G401.6 (cell line): ENCODE results near the gene AK4.

Experiments
- FAIRE-seq: peaks from 2 replicates; lab custom pipeline; 2012; peaks lifted over from hg19 to GRCh38; lab: Jason Lieb, UNC

Gene AK4

GRCh38 chr1:65176591-65176990 is 28.6 kb downstream of the AK4 start:
- no peak for FAIRE-seq

- no peak for FAIRE-seq
These were observed 29.5 kb downstream of the AK4 start for GRCh38 chr1:65177457-65177856.

- no peak for FAIRE-seq
These were observed 30.2 kb downstream of the AK4 start for GRCh38 chr1:65178235-65178634.

GRCh38 chr1:65179148-65179547 is 31.1 kb downstream of the AK4 start:
- no peak for FAIRE-seq

GRCh38 chr1:65180977-65181376 is 33.0 kb downstream of the AK4 start:
- FAIRE-seq, result no peak

- FAIRE-seq, result no peak
These were observed 34.8 kb downstream of the AK4 start for GRCh38 chr1:65182658-65183268.

- FAIRE-seq, result no peak
These were observed 41.6 kb downstream of the AK4 start for GRCh38 chr1:65189576-65190115.

GRCh38 chr1:65190229-65190628 is 42.2 kb downstream of the AK4 start:
- FAIRE-seq, result no peak

GRCh38 chr1:65193129-65193695 is 45.2 kb downstream of the AK4 start:
- FAIRE-seq, result no peak

GRCh38 chr1:65195495-65196417 is 47.8 kb downstream of the AK4 start:
- FAIRE-seq, result no peak

- no peak for FAIRE-seq
These were observed 48.9 kb downstream of the AK4 start for GRCh38 chr1:65196926-65197325.

GRCh38 chr1:65197636-65198035 is 49.6 kb downstream of the AK4 start:
- FAIRE-seq, result no peak

GRCh38 chr1:65198096-65198495 is 50.1 kb downstream of the AK4 start:
- no peak for FAIRE-seq

GRCh38 chr1:65200411-65200810 is 52.4 kb downstream of the AK4 start:
- FAIRE-seq, result no peak

GRCh38 chr1:65206836-65207235 is 58.8 kb downstream of the AK4 start:
- no peak for FAIRE-seq

GRCh38 chr1:65207317-65207716 is 59.3 kb downstream of the AK4 start:
- FAIRE-seq, result no peak

- FAIRE-seq, result no peak
These were observed 60.6 kb downstream of the AK4 start for GRCh38 chr1:65208563-65208973.

GRCh38 chr1:65209005-65209885 is 61.2 kb downstream of the AK4 start:
- FAIRE-seq, result peak; percentile 89

- FAIRE-seq, result no peak
These were observed 62.3 kb downstream of the AK4 start for GRCh38 chr1:65210325-65210724.

- FAIRE-seq, result no peak
These were observed 63.3 kb downstream of the AK4 start for GRCh38 chr1:65211331-65211730.

- FAIRE-seq, result no peak
These were observed 65.4 kb downstream of the AK4 start for GRCh38 chr1:65213271-65214023.
